KG1 (cell line): ENCODE results near the gene MYBPH.

Experiments
- DNase-seq: peaks from one replicate; lab custom pipeline; 2025; lab: John Stamatoyannopoulos, UW

MYBPH gene

GRCh38 chr1:203200916-203201315 lies 25.3 kb upstream of the MYBPH start:
- no peak for DNase-seq

- DNase-seq, result no peak
Observed at GRCh38 chr1:203199816-203200571, 24.4 kb upstream of the MYBPH start.

- DNase-seq, result no peak
Observed at GRCh38 chr1:203199481-203199815, 23.8 kb upstream of the MYBPH start.

GRCh38 chr1:203199002-203199401 lies 23.4 kb upstream of the MYBPH start:
- no peak for DNase-seq

- no peak for DNase-seq
Observed at GRCh38 chr1:203197625-203198024, 22.0 kb upstream of the MYBPH start.

GRCh38 chr1:203196371-203196770 lies 20.7 kb upstream of the MYBPH start:
- DNase-seq, result no peak

- no peak for DNase-seq
Observed at GRCh38 chr1:203190949-203191348, 15.3 kb upstream of the MYBPH start.

- no peak for DNase-seq
Observed at GRCh38 chr1:203189951-203190352, 14.3 kb upstream of the MYBPH start.

- no peak for DNase-seq
Observed at GRCh38 chr1:203188686-203189232, 13.1 kb upstream of the MYBPH start.

- DNase-seq, result no peak
Observed at GRCh38 chr1:203187689-203188264, 12.2 kb upstream of the MYBPH start.

GRCh38 chr1:203187304-203187685 lies 11.7 kb upstream of the MYBPH start:
- DNase-seq, result no peak

- DNase-seq, result no peak
Observed at GRCh38 chr1:203186446-203187303, 11.0 kb upstream of the MYBPH start, which contains the start of gene CHI3L1. Gene CHI3L1, minus strand, starts transcription at chr1:203186704. Its CDS starts 81 bp downstream, at chr1:203186623.

- DNase-seq, result no peak
Observed at GRCh38 chr1:203186091-203186445, 10.4 kb upstream of the MYBPH start.

GRCh38 chr1:203185585-203185984 lies 10.0 kb upstream of the MYBPH start:
- DNase-seq, result no peak

- DNase-seq, result no peak
Observed at GRCh38 chr1:203185061-203185461, 9.4 kb upstream of the MYBPH start.

GRCh38 chr1:203184467-203184866 lies 8.8 kb upstream of the MYBPH start:
- DNase-seq, result no peak

GRCh38 chr1:203183828-203184227 lies 8.2 kb upstream of the MYBPH start:
- no peak for DNase-seq

- no peak for DNase-seq
Observed at GRCh38 chr1:203182387-203182953, 6.8 kb upstream of the MYBPH start.

GRCh38 chr1:203181586-203182386 lies 6.2 kb upstream of the MYBPH start:
- DNase-seq, result no peak

- no peak for DNase-seq
Observed at GRCh38 chr1:203180611-203181330, 5.1 kb upstream of the MYBPH start.

- DNase-seq, result no peak
Observed at GRCh38 chr1:203179667-203180005, 4.0 kb upstream of the MYBPH start.
